Astrocyte (in vitro differentiated cells and primary cell): ENCODE measurements around the gene PAM16. TPM values are rescaled to one million over a fixed set of nuclear protein-coding genes. Genes with fewer than 3 reads are reported as not detected.
A peak's percentile ranks its signal among the peaks of the same experiment; 100 is the strongest.

Experiments
- DNase-seq: peaks from one replicate; pipeline ENCODE4 v3.0.0-alpha.2; 2010; ENCODE audit warnings: low read depth
- FAIRE-seq: peaks from 2 replicates; lab custom pipeline; 2011; peaks lifted over from hg19 to GRCh38; lab: Jason Lieb, UNC
- H2AFZ ChIP-seq: 2 replicates; pipeline ENCODE4 v1.6.0; 2012; ENCODE audit warnings: low read depth, low read length, inconsistent platforms
- H3K27ac ChIP-seq: 2 replicates; pipeline ENCODE4 v1.5.1; 2011; ENCODE audit warnings: low read depth, low read length, inconsistent platforms
- H3K27me3 ChIP-seq: 2 replicates; pipeline ENCODE4 v1.6.0; 2011; ENCODE audit warnings: low read length, inconsistent platforms; ENCODE audit not compliant: insufficient read depth
- H3K36me3 ChIP-seq: 2 replicates; pipeline ENCODE4 v1.5.1; 2011; ENCODE audit warnings: low read length, inconsistent platforms; ENCODE audit not compliant: insufficient read depth
- H3K4me1 ChIP-seq: 2 replicates; pipeline ENCODE4 v1.5.1; 2011; ENCODE audit warnings: low read length, inconsistent platforms; ENCODE audit not compliant: insufficient read depth
- H3K4me2 ChIP-seq: 2 replicates; pipeline ENCODE4 v1.6.0; 2012; ENCODE audit warnings: low read length, inconsistent platforms
- H3K4me3 ChIP-seq: 2 replicates; pipeline ENCODE4 v1.5.1; 2011; ENCODE audit warnings: low read depth, mild to moderate bottlenecking, low read length, inconsistent platforms; ENCODE audit not compliant: insufficient read depth
- H3K79me2 ChIP-seq: 2 replicates; pipeline ENCODE4 v1.6.0; 2012; ENCODE audit warnings: mild to moderate bottlenecking, low read length, inconsistent platforms; ENCODE audit not compliant: insufficient read depth
- H3K9ac ChIP-seq: 2 replicates; pipeline ENCODE4 v1.6.0; 2012; ENCODE audit warnings: mild to moderate bottlenecking, low read length, inconsistent platforms
- H3K9me3 ChIP-seq: 2 replicates; pipeline ENCODE4 v1.5.1; 2012; ENCODE audit warnings: low read depth, mild to moderate bottlenecking, low read length, inconsistent platforms; ENCODE audit not compliant: insufficient read depth
- H4K20me1 ChIP-seq: 2 replicates; pipeline ENCODE4 v1.6.0; 2012; ENCODE audit warnings: low read length, inconsistent platforms; ENCODE audit not compliant: insufficient read depth
- H3K27ac Mint-ChIP-seq: one replicate; pipeline ENCODE4 v1.8.0; 2021; ENCODE audit warnings: mild to moderate bottlenecking, mixed read lengths; ENCODE audit not compliant: unreplicated experiment
- H3K27me3 Mint-ChIP-seq: one replicate; pipeline ENCODE4 v1.8.0; 2021; ENCODE audit warnings: low read depth, mixed read lengths; ENCODE audit not compliant: unreplicated experiment
- H3K36me3 Mint-ChIP-seq: one replicate; pipeline ENCODE4 v1.8.0; 2021; ENCODE audit warnings: low read depth, mixed read lengths; ENCODE audit not compliant: unreplicated experiment
- H3K4me1 Mint-ChIP-seq: one replicate; pipeline ENCODE4 v1.8.0; 2021; ENCODE audit warnings: low read depth, mixed read lengths; ENCODE audit not compliant: unreplicated experiment
- H3K4me3 Mint-ChIP-seq: one replicate; pipeline ENCODE4 v1.8.0; 2021; ENCODE audit warnings: mild to moderate bottlenecking, moderate library complexity, mixed read lengths; ENCODE audit not compliant: unreplicated experiment
- H3K9me3 Mint-ChIP-seq: one replicate; pipeline ENCODE4 v1.8.0; 2021; ENCODE audit warnings: mild to moderate bottlenecking, mixed read lengths; ENCODE audit not compliant: unreplicated experiment
- EZH2 ChIP-seq: IDR thresholded peaks from 2 replicates; pipeline ENCODE4 v1.6.1; 2012; ENCODE audit warnings: mild to moderate bottlenecking, low read length, inconsistent platforms; ENCODE audit not compliant: insufficient read depth
- total RNA-seq: library from RNA; stranded (reverse); gene quantifications from 2 replicates; pipeline ENCODE4 v1.2.1, GENCODE V29; 2021
- TF ChIP-seq, protein P1 (sequence below): IDR thresholded peaks from 2 replicates; pipeline ENCODE4 v1.5.1; 2011; ENCODE audit warnings: low read depth, mild to moderate bottlenecking, inconsistent platforms, low read length, moderate library complexity; ENCODE audit not compliant: insufficient read depth

PAM16 gene
- total RNA-seq, 1 donor from 2014 or later: 51.9 TPM

DNA sequence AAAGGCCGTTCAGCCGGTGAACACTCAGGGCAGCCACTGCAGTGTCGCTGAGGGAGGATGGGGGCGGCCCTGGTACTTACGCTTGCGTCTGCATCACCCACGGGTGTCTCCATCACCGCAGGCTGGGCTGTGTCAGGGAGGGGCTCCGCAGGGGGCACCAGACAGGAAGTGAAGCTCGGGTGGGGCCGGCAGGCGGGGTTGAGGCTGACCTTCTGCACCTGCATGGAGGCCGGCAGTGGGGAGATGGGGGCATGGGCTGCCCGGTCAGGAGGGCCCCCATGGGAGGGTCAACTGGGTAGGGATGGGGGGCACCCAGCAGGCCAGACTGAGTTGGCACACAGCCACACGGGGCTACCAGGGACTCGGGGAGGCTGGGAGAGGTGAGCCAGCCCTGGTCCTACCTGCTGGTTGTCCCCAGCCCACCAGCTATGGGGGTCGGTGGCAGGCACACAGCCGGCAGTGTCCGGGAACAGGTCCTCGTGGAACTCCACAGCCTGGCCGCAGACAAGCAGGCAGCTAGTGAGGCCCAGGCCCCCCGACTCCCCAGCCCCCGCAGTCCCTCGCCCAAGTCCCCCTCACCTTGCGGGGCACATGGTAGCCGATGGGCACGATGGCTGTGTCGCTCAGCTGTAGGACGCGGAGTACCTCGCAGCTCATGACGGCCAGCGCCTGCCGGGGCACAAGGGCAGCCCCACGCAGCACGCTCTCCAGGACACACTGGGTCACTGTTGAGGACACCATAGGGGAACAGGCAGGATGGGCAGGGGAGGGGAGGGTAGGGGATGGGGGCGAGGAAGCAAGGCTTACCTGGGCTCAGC lies 13.3 kb upstream of the PAM16 start:
- DNase-seq (no peak), FAIRE-seq (no peak)
- no peaks in the 10 kb centered on the region for H3K9me3 Mint-ChIP-seq
- Histone ChIP-seq H3K9me3 (no peaks in the 10 kb centered on the region), H3K36me3 (no peaks in the 10 kb centered on the region), H3K27ac (no peak overlapping the region), H2AFZ (no peak overlapping the region), H3K79me2 (no peaks in the 10 kb centered on the region), H4K20me1 (no peaks in the 10 kb centered on the region), H3K9ac (no peak overlapping the region), H3K4me3 (no peak overlapping the region), H3K27me3 (no peaks in the 10 kb centered on the region), H3K4me1 (peaks cover 8% of the 10 kb centered on the region), H3K4me2 (no peak overlapping the region)
- TF ChIP-seq, protein P1, sequence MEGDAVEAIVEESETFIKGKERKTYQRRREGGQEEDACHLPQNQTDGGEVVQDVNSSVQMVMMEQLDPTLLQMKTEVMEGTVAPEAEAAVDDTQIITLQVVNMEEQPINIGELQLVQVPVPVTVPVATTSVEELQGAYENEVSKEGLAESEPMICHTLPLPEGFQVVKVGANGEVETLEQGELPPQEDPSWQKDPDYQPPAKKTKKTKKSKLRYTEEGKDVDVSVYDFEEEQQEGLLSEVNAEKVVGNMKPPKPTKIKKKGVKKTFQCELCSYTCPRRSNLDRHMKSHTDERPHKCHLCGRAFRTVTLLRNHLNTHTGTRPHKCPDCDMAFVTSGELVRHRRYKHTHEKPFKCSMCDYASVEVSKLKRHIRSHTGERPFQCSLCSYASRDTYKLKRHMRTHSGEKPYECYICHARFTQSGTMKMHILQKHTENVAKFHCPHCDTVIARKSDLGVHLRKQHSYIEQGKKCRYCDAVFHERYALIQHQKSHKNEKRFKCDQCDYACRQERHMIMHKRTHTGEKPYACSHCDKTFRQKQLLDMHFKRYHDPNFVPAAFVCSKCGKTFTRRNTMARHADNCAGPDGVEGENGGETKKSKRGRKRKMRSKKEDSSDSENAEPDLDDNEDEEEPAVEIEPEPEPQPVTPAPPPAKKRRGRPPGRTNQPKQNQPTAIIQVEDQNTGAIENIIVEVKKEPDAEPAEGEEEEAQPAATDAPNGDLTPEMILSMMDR: no peak
- no peak for TF ChIP-seq EZH2
- peaks cover 11% of the 10 kb centered on the region for H3K4me1 Mint-ChIP-seq
- no peak overlapping the region for H3K27ac Mint-ChIP-seq
- H3K4me3 Mint-ChIP-seq: no peak overlapping the region
- H3K27me3 Mint-ChIP-seq: no peaks in the 10 kb centered on the region
- H3K36me3 Mint-ChIP-seq: peaks cover 4% of the 10 kb centered on the region

DNA sequence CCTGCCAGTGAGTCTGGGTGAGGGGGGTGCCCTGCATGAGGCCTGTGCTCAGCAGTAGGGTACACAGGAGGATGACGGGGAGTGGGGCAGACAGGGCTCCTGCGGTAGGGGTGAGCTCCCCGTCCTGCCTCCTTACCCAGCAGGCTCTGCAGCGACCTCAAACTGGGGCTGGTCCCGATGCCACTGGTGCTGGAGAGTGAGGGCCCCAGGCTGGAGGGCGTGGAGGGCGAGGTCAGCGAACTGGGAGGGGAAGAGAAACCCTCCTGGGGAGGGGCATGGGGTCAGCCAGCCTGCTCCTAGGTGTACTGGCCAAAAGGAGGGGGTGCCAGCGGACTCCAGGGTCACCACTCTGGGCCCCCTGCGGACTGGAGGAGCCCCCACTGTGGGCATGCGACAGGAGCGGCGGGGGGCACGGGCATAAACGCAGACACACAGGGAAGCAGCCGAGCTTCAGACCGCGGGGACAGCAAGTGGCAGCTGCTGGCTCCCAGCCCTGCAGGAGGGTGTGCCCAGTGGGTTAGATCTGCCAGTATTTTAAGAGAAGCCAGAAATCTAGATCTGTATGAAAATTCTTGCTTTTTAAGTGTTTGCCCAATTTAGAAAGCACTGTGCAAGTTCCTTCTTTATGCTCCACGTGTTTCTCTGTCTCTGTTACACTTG lies 11.5 kb upstream of the PAM16 start:
- H3K4me2 ChIP-seq: no peak overlapping the region
- H4K20me1 ChIP-seq: no peaks in the 10 kb centered on the region
- H3K9me3 ChIP-seq: no peaks in the 10 kb centered on the region
- FAIRE-seq (no peak), DNase-seq (no peak)
- no peak overlapping the region for H2AFZ ChIP-seq
- Mint-ChIP-seq H3K4me3 (no peak overlapping the region), H3K27me3 (no peaks in the 10 kb centered on the region), H3K9me3 (no peaks in the 10 kb centered on the region), H3K36me3 (peaks cover 4% of the 10 kb centered on the region), H3K27ac (peak overlapping the region; percentile 41), H3K4me1 (peaks cover 5% of the 10 kb centered on the region)
- no peak for TF ChIP-seq EZH2
- TF ChIP-seq, protein P1: no peak
- H3K27me3 ChIP-seq: no peaks in the 10 kb centered on the region
- H3K36me3 ChIP-seq: no peaks in the 10 kb centered on the region
- no peak overlapping the region for H3K27ac ChIP-seq
- no peak overlapping the region for H3K4me3 ChIP-seq
- no peak overlapping the region for H3K9ac ChIP-seq
- no peaks in the 10 kb centered on the region for H3K4me1 ChIP-seq
- no peaks in the 10 kb centered on the region for H3K79me2 ChIP-seq

DNA sequence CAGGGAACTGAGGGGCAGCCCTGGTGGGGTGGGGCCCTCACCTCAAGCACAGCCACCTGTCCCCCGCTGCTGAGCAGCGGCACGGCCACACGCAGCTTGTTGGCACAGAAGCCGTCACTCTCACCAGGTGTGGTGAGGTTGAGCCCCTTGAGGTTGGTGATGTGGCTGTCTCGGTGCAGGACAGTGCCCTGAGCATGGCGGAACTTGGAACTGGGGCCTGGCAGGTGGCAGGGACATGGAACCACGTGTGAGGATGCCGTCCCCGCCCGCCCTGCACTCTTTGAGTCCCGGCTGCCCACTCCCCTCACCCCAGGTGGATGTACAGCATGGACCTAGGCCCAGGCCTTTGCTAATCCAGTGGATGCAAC lies 10.8 kb upstream of the PAM16 start:
- H3K4me1 ChIP-seq: no peaks in the 10 kb centered on the region

More for the DNA sequence above, 10.8 kb upstream of the PAM16 start:
- Histone ChIP-seq H4K20me1 (no peaks in the 10 kb centered on the region), H3K27me3 (no peaks in the 10 kb centered on the region), H3K9me3 (no peaks in the 10 kb centered on the region), H3K27ac (no peak overlapping the region), H3K79me2 (no peaks in the 10 kb centered on the region), H2AFZ (no peak overlapping the region), H3K9ac (no peak overlapping the region), H3K4me3 (no peak overlapping the region), H3K36me3 (no peaks in the 10 kb centered on the region), H3K4me2 (no peak overlapping the region)
- no peaks in the 10 kb centered on the region for H3K27me3 Mint-ChIP-seq
- FAIRE-seq (no peak), DNase-seq (no peak)
- TF ChIP-seq EZH2: no peak
- no peak overlapping the region for H3K4me3 Mint-ChIP-seq
- H3K4me1 Mint-ChIP-seq: no peaks in the 10 kb centered on the region
- H3K9me3 Mint-ChIP-seq: no peaks in the 10 kb centered on the region
- no peaks in the 10 kb centered on the region for H3K36me3 Mint-ChIP-seq
- no peak overlapping the region for H3K27ac Mint-ChIP-seq
